K562 (cell line): ENCODE data around the gene SIGLEC14. TPM values are rescaled to one million over a fixed set of nuclear protein-coding genes. Genes with fewer than 3 reads are reported as not detected.
A peak's percentile ranks its signal among the peaks of the same experiment; 100 is the strongest.

Experiments
- ATAC-seq: fragments of 200-7000 bp; cut with Tn5 transposase; 3 replicates; pipeline ENCODE4 v1.9.1; 2020; ENCODE audit warnings: moderate library complexity
- BruUV-seq: library from RNA; stranded (reverse); fragments of 400-500 nt; replicated peaks from 2 replicates; lab custom pipeline; 2021; lab: Mats Ljungman, UMichigan
- CTCF ChIA-PET: fragments of 300-600 bp; formaldehyde crosslinking; extraction: SDS; loops from one replicate; lab custom pipeline; 2021; ENCODE audit warnings: low intra/inter-chr PET ratio; lab: Yijun Ruan, JAX
- POLR2A ChIA-PET: fragments of 300-600, 350-650 bp; sonication (Branson Sonifier 250); formaldehyde crosslinking; extraction: SDS; loops from one replicate; lab custom pipeline; 2021; ENCODE audit warnings: antibody characterized with exemption, inconsistent platforms; lab: Yijun Ruan, JAX
- DNase-seq, 4 experiments: peaks; one replicate each; pipeline versions ENCODE4 v3.0.0 to v3.0.0-alpha.2; 2011 to 2018; ENCODE audit warnings: low spot score in 3 of 4, mixed read lengths in 3 of 4; ENCODE audit errors: extremely low read depth in 1 of 4
- FAIRE-seq: peaks from 2 replicates; lab custom pipeline; 2011; peaks lifted over from hg19 to GRCh38; lab: Jason Lieb, UNC
- H2AFZ ChIP-seq: 2 replicates; pipeline ENCODE4 v1.6.0; 2011; ENCODE audit warnings: low read depth, low read length, control low read depth, inconsistent platforms
- H3K27ac ChIP-seq: fragments of 200-600 bp; 3 replicates; pipeline ENCODE4 v1.8.0; 2011; ENCODE audit warnings: low read depth, mild to moderate bottlenecking, control low read depth, inconsistent platforms, low read length, moderate library complexity, mixed read lengths; ENCODE audit errors: extremely low read depth
- H3K27me3 ChIP-seq, 2 experiments: fragments of 300-600 bp in 1 of 2; 2 replicates in 1 of 2; 3 replicates in 1 of 2; pipeline versions ENCODE4 v1.6.0 to v1.8.0; 2011; ENCODE audit warnings: inconsistent platforms in 2 of 2, low read length in 2 of 2, mild to moderate bottlenecking in 1 of 2, mixed read lengths in 1 of 2, moderate library complexity in 1 of 2; ENCODE audit not compliant: control insufficient read depth in 2 of 2, insufficient read depth in 2 of 2
- H3K36me3 ChIP-seq: fragments of 300-600 bp; 3 replicates; pipeline ENCODE4 v1.8.0; 2011; ENCODE audit warnings: mild to moderate bottlenecking, low read length, inconsistent platforms; ENCODE audit not compliant: control insufficient read depth, insufficient read depth
- H3K4me1 ChIP-seq, 2 experiments: fragments of 200-600 bp in 1 of 2; replicated peaks in 1 of 2; 2 replicates in 1 of 2; 3 replicates in 1 of 2; pipeline versions ENCODE4 v1.5.1 to v1.8.0; 2011; ENCODE audit warnings: inconsistent platforms in 2 of 2, low read length in 2 of 2, mild to moderate bottlenecking in 1 of 2, mixed read lengths in 1 of 2, moderate library complexity in 1 of 2; ENCODE audit not compliant: control insufficient read depth in 2 of 2, insufficient read depth in 2 of 2
- H3K4me2 ChIP-seq: 2 replicates; pipeline ENCODE4 v1.6.1; 2011; ENCODE audit warnings: low read length, control low read depth, inconsistent platforms, mixed read lengths; ENCODE audit not compliant: insufficient read depth
- H3K4me3 ChIP-seq: fragments of 200-600 bp; sonication (generic), shearing (Covaris generic); 2 replicates; pipeline ENCODE4 v1.5.1; 2016; ENCODE audit warnings: control low read depth, inconsistent platforms
- H3K79me2 ChIP-seq: fragments of 200-600 bp; 3 replicates; pipeline ENCODE4 v1.8.0; 2011; ENCODE audit warnings: low read length, inconsistent platforms; ENCODE audit not compliant: control insufficient read depth, insufficient read depth
- H3K9ac ChIP-seq, 2 experiments: 2 replicates each; pipeline versions ENCODE4 v1.6.0 to v1.6.1; 2011; ENCODE audit warnings: low read depth in 2 of 2, low read length in 2 of 2, control low read depth in 1 of 2, inconsistent platforms in 1 of 2, mild to moderate bottlenecking in 1 of 2, mixed read lengths in 1 of 2; ENCODE audit not compliant: insufficient read depth in 1 of 2
- H3K9me1 ChIP-seq: one replicate; pipeline ENCODE4 v1.6.0; 2011; ENCODE audit warnings: inconsistent platforms, mild to moderate bottlenecking, low read length, moderate library complexity; ENCODE audit not compliant: control insufficient read depth, insufficient read depth
- H3K9me3 ChIP-seq: replicated peaks from 2 replicates; pipeline ENCODE4 v1.5.1; 2011; ENCODE audit warnings: low read depth, low read length, inconsistent platforms; ENCODE audit not compliant: control insufficient read depth, insufficient read depth
- H4K20me1 ChIP-seq: replicated peaks from 2 replicates; pipeline ENCODE4 v1.6.1; 2011; ENCODE audit warnings: low read length, inconsistent platforms, mixed read lengths; ENCODE audit not compliant: control insufficient read depth, insufficient read depth
- C11orf30 ChIP-seq: fragments of 450-650 bp; IDR thresholded peaks from 2 replicates; pipeline ENCODE4 v1.6.1; 2016; ENCODE audit warnings: low read depth, mild to moderate bottlenecking
- DLX4 ChIP-seq: fragments of 250-450 bp; sonication (Bioruptor Pico); IDR thresholded peaks from 2 replicates; pipeline ENCODE4 v1.6.1; 2021; ENCODE audit warnings: mild to moderate bottlenecking
- NFYB ChIP-seq: IDR thresholded peaks from 2 replicates; pipeline ENCODE4 v1.6.1; 2011; ENCODE audit warnings: mild to moderate bottlenecking, moderate library complexity; ENCODE audit not compliant: insufficient read length; ENCODE audit errors: extremely low read depth
- ZNF316 ChIP-seq: fragments of 450-650 bp; IDR thresholded peaks from 2 replicates; pipeline ENCODE4 v1.6.1; 2016
- ZNF583 ChIP-seq: fragments of 250-450 bp; sonication (Bioruptor Pico); IDR thresholded peaks from 2 replicates; pipeline ENCODE4 v1.4.0; 2020
- WGBS: fragments of 100-300 bp; shearing (Covaris generic); methylation state at CpG from one replicate; pipeline ENCODE4 v1.1.6; 2016; ENCODE audit warnings: low coverage, mixed read lengths; ENCODE audit not compliant: insufficient coverage; ENCODE audit errors: missing lambda C conversion rate; 5-methylcytosine and 5-hydroxymethylcytosine counted together
- in situ Hi-C: fragments of 300-500 bp; cut with MboI; formaldehyde crosslinking; loops from 4 replicates; pipeline ENCODE4 v1.15.0; 2018; ENCODE audit warnings: inconsistent platforms, mixed read lengths
- intact Hi-C: fragments of 100-400 bp; cut with micrococcal nuclease; formaldehyde crosslinking; loops from 2 replicates; pipeline ENCODE4 v1.14.2; 2022
- polyA plus RNA-seq, 8 experiments: library from polyadenylated mRNA; depleted of rRNA in 4 of 8; stranded (reverse) in 5 of 8; unstranded in 3 of 8; fragments of >200 nt; fragmentation: Nextera tagmentation in 2 of 8; fragmentation: Illumina TruSeq in 1 of 8; extraction: Ambion mirVana in 2 of 8; extraction: Trizol in 1 of 8; gene quantifications; 2 replicates each; pipeline versions ENCODE4 v1.2.1 to v1.2.3, GENCODE V29; 2011 to 2014; ENCODE audit warnings: inconsistent platforms in 1 of 8, missing spikeins in 1 of 8
- total RNA-seq, 7 experiments: library from RNA; depleted of rRNA in 6 of 7; stranded (reverse); fragments of >200 nt in 6 of 7; fragmentation: Illumina TruSeq in 2 of 7; extraction: Trizol in 2 of 7; gene quantifications; 2 replicates each; pipeline versions ENCODE4 v1.2.1 to v1.2.3, GENCODE V29; 2011 to 2021; ENCODE audit warnings: low replicate concordance in 1 of 7

SIGLEC14 gene
- total and polyA plus RNA-seq, 9 of the 15 experiments (the other 6 are each of a cell fraction or from before 2014, with no cell fraction given), result not detected

DNA sequence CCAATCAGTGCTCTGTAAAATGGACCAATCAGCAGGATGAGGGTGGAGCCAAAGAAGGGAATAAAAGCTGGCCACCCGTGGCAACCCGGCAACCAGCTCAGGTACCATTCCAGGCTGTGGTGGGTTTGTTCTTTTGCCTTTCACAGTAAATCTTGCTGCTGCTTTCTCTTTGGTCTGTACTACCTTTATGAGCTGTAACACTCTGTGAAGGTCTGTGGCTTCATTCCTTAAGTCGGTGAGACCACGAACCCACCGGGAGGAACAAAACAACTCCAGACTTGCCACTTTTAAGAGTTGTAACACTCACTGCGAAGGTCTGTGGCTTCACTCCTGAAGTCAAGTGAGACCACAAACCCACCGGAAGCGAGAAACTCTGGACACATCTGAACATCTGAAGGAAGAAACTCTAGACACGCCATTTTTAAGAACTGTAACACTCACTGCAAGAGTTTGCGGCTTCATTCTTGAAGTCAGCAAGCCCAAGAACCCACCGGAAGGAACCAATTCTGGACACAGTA, 30.0 kb upstream of the SIGLEC14 start:
- Histone ChIP-seq H3K27ac (no peak overlapping the region), H3K4me3 (no peak overlapping the region), H3K9ac (no peak overlapping the region), H2AFZ (no peak overlapping the region), H3K79me2 (no peaks in the 10 kb centered on the region), H3K9me1 (no peaks in the 10 kb centered on the region), H3K27me3 (no peaks in the 10 kb centered on the region), H3K4me2 (no peak overlapping the region), H3K4me1 (no peaks in the 10 kb centered on the region), H3K36me3 (no peaks in the 10 kb centered on the region), H3K9me3 (peaks cover 3% of the 10 kb centered on the region; the same call in 1 of the 2 replicates), H4K20me1 (no peaks in the 10 kb centered on the region)
- no TSS peak for BruUV-seq
- ChIA-PET CTCF (no interaction called here), POLR2A (interaction anchor here (0.6 to 1.2 kb wide), 2 partner anchors 20 to 104 kb away, joined by 3 read pairs; no protein-coding TSS in a partner anchor)
- WGBS, result 51% methylated on average over 7 of the region's 11 CpGs
- no peak for ATAC-seq
- in situ Hi-C loops, result no loop called here
- FAIRE-seq, result no peak
- DNase-seq, result no peak
- intact Hi-C loops, result no loop called here
- TF ChIP-seq ZNF583 (CRISPR knock-in tag), result no peak
- TF ChIP-seq NFYB, result peak; percentile 48
- TF ChIP-seq ZNF316, result peak; percentile 33; the same call in 1 of the 2 replicates
- TF ChIP-seq DLX4 (CRISPR knock-in tag), result no peak
- 0 out of 2 replicates have a peak, but pooled peaks have one; percentile 22 for TF ChIP-seq C11orf30
